Left ventricle myocardium superior (tissue), 1 donor: ENCODE results near the gene VAMP5. TPM values are rescaled to one million over a fixed set of nuclear protein-coding genes. Genes with fewer than 3 reads are reported as not detected.
"Not testable (repeated sequence)": the region's sequence is repeated elsewhere in the genome, so short reads cannot be mapped to it uniquely, and the experiment has no call there.

Experiments
- ATAC-seq: fragments of 200-7000 bp; cut with Tn5 transposase; one replicate; pipeline ENCODE4 v1.9.1; 2020; ENCODE audit warnings: mild to moderate bottlenecking, moderate library complexity
- DNase-seq: peaks from one replicate; pipeline ENCODE4 v3.0.0-alpha.2; 2020
- intact Hi-C: fragments of 100-400 bp; cut with micrococcal nuclease; formaldehyde crosslinking; loops from one replicate; pipeline ENCODE4 v1.11.0; 2022
- total RNA-seq: library from RNA; stranded (reverse); fragmentation: NEBNext Ultra II Directional; extraction: Animal tissue kit (Norgen Biotek cat#: 25700); gene quantifications from one replicate; pipeline ENCODE4 v1.2.1, GENCODE V29; 2021
- donor health status: DM: no; HTN: yes; CAD: no; lungs with severe emphysema.

Gene VAMP5
- total RNA-seq, 1 donor from 2014 or later = 54.8 TPM

- intact Hi-C loops = no loop called here
- no peak for DNase-seq
- no peak for ATAC-seq
Observed at GRCh38 chr2:85597241-85597640, 13.0 kb downstream of the VAMP5 start.

- DNase-seq = no peak
- intact Hi-C loops = no loop called here
Observed at GRCh38 chr2:85598594-85599340, 14.5 kb downstream of the VAMP5 start.

DNA sequence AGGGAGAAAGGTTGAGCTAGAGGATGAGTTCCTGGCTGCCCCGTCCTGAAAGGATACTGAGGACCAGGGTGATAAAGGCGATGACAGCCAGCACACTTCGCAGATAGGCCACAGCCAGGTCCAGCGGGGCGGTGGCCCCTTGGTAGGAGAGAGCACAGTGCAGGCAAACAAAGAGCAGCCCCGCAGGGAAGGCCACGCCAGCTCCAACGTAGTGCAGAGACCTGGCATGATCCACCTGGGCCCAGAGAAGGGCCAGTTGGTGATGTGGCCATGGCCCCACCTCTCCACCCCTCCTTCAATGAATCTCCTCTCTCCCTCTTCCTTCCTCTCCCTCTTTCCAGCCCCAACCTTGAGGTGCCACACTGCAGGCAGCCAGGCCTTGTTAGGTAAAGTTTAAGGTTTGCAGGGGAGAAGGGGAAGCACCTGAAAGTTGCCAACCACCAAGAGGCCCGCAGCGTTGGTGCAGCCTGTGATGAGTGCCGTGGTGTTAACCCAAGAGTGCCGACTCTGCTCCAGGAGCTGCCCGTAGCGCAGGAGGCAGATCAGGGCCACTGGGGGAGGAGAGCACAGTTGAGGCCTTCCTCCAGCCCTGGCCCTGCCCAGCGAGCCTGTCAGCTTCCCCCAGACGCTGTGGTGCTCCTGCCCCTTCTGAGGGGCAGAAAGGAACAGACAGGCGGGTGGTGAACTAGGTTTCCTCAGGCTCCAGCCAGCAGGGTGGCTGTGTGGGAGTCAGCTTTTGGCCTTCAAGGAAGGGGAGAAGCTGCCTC lies 15.4 kb downstream of the VAMP5 start:
- DNase-seq (no peak), ATAC-seq (no peak)
- intact Hi-C loops = no loop called here

More at GRCh38 chr2:85598594-85599340, 14.5 kb downstream of the VAMP5 start:
- ATAC-seq = no peak

DNA sequence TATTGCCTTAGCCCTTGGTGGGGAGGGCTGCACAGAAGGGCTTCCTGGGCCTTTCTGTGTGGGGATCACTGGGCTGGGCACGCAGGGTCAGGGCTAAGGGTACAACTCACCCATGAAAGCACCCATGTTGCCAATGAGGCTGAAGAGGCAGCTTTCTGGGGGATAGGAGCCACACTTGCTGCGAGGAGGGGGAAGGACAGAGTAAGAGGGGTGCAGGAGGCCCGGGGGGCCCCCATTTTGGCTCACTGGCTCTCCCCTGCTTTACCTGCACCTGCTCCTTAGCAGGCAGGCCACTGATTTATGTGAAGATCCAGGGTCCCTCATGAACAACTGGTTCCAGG lies 16.0 kb downstream of the VAMP5 start:
- intact Hi-C loops = no loop called here
- DNase-seq = no peak
- no peak for ATAC-seq

- DNase-seq (no peak), ATAC-seq (no peak)
- intact Hi-C loops = no loop called here
Observed at GRCh38 chr2:85600951-85601770, 16.9 kb downstream of the VAMP5 start.

DNA sequence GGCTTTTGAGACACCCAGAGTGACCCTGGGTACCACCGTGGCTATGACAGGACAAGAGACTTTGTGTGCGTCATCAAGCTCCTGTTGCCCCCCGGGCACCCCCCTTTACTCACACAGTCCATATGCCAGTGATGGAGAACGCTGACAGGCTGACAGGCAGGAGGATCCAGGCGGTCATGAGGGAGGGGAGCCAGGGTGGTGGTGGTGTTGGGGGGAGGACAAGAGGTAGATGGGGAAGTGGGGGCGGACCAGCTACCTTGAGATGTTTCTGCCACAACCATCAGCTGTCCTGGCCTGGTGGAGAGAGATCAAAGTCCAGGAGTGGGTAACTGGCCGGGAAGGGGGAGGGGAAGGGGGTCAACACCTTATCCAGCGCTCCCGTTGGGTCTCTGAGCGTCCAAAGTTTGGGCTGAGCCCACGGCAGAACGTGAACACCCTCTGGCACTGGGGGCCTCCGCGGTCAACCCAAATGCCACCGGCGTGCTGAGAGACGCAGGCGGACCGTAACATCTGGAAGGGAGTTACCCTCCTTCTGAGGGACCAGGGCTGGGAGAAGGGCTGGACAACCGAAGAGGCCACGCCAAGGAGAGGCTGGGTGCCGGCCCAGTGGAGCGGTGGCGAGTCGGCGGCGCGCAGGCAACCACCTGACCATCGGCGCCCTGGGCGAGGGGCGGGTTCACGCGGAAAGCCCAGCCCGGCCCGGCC lies 17.7 kb downstream of the VAMP5 start:
- ATAC-seq (peak; percentile 71), DNase-seq (peak; percentile 85)
- intact Hi-C loops = no loop called here

DNA sequence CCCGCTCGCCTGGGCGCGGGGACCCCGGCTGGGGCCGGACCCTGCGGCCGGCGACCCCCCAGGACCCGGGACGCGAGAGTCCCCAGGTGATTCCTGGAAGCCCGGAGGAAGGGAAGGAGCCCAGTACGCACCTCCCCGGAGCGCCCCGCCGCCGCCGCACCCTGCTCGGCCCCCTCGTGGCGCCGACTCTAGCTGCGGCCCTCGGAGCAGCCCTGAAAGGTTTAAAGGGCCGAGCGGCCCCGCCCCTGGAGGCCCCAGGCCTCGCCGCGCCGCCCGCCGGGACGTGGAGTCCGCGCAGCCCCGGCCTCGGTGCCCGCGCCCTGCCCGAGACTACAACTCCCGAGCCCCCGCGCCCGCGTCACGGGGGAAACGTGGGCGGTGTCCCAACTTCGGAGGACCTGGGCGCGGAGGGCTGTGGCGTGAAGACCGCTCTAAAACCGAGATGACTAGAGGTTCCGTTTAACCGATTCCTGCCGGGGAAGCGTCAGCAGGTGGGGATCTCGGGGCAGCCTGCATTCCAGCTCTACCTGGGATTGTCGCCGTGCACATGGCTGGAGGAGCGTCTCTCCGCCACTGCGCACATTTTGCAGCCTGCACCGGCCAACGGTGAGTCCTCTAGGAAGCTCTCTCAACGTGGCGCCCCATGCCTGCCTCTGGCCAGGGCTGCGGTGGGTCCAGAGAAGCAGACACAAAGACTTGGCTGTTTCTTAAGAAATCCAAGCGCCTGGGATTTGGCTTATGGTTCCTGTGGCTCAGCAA lies 18.4 kb downstream of the VAMP5 start, which contains the start of gene TMEM150A:
TSS of gene TMEM150A (minus strand) at position 223 of the 759 bp plus-strand sequence. CDS start 750 bp downstream, outside the sequence.
- peak; percentile 98 for DNase-seq
- peak; percentile 94 for ATAC-seq
- intact Hi-C loops = no loop called here

DNA sequence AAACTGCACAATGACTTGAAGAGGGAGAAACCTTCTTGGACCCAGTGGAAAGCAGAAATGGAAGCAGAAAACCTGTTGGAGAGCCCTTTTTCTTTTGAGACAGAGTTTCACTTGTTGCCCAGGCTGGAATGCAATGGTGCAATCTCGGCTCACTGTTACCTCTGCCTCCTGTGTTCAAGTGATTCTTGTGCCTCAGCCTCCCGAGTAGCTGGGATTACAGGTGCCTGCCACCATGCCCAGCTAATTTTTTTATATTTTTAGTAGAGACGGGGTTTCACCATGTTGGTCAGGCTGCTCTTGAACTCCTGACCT lies 19.9 kb downstream of the VAMP5 start:
- ATAC-seq, DNase-seq, intact Hi-C loops: not testable (repeated sequence)

DNA sequence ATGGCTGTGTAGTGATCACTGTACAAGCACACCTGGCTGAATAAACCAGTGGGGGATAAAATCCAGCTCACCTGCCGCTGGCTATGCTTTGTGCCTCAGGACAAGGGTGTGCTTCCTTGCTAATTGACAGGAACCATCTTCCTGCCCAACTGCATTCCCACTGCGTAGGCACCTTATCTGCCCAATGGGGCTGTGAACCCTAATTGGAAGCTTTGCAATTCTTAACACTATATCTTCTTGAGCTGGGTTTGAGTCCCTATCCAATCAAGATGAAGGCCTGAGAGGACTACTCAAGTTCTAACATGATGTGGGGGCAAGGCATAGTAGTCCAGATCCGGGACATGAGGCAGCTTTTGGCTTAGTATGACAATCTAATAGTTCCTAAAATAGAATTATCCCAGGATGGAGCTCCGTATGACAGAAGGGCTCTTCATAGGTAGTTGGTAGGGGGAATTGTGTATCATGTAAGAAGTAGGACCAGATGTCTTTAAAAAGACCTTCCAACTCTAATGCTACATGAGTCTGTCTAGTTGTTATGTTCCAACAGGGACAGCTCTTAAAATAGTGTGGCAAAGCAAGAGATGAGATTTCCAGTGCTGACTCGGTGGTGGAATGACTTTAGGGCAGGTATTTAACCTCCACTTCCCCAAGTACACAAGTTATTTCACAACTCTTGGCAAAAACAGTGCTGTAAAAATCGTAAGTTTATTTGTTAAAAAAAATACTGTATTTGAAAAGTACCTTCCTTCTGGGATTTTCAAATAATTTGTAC lies 20.5 kb downstream of the VAMP5 start:
- no peak for DNase-seq
- intact Hi-C loops = no loop called here
- no peak for ATAC-seq

DNA sequence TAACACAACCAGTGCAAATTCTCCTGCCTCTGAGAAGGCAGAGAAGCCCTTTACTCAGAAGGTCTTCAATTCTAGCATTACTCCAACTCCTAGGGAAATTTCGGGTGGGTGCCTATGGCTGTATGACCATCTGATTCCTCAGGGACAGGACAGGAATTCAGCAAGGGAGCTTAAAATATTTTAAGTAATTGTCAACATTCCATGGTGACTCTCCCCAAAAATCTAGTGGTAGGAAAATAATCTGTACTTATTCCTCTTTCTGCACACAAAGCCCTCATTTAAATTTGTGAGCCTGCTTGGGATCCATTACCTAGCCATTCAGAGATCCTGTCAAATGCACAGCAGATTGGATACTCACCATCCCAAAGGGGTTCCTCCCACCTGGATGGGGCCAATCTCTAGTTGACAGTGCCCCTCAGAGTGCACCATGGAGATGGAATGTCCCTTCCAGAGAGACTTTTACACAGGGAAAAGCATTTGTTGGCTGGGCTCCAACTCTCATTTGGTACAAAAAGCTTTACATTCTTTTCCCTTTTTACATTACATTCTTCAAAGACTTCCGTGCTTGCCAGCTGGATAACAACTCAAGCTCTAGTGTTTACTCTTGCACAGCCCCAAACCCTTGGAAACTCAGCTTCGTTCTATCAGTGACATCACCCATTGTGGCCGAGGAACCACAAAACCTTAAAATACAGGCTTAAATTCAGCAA lies 21.3 kb downstream of the VAMP5 start:
- no peak for DNase-seq
- no peak for ATAC-seq
- intact Hi-C loops = no loop called here

DNA sequence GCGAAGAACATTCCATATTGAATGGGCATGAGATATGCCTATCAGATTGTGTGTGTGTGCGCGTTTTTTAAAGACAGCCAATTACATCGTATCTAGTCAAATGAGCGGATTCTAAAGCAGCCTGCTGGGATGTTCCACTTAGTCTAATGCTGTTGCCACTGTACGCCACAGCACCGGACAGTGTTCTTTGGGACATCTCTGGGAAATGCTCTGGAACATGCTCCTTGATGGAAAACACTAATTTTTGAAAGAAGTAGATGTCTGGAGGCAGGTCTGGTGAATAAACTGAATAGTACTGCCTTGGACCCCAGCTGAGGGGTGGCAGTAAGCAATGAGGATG lies 21.9 kb downstream of the VAMP5 start:
- DNase-seq (no peak), ATAC-seq (no peak)
- intact Hi-C loops = no loop called here

DNA sequence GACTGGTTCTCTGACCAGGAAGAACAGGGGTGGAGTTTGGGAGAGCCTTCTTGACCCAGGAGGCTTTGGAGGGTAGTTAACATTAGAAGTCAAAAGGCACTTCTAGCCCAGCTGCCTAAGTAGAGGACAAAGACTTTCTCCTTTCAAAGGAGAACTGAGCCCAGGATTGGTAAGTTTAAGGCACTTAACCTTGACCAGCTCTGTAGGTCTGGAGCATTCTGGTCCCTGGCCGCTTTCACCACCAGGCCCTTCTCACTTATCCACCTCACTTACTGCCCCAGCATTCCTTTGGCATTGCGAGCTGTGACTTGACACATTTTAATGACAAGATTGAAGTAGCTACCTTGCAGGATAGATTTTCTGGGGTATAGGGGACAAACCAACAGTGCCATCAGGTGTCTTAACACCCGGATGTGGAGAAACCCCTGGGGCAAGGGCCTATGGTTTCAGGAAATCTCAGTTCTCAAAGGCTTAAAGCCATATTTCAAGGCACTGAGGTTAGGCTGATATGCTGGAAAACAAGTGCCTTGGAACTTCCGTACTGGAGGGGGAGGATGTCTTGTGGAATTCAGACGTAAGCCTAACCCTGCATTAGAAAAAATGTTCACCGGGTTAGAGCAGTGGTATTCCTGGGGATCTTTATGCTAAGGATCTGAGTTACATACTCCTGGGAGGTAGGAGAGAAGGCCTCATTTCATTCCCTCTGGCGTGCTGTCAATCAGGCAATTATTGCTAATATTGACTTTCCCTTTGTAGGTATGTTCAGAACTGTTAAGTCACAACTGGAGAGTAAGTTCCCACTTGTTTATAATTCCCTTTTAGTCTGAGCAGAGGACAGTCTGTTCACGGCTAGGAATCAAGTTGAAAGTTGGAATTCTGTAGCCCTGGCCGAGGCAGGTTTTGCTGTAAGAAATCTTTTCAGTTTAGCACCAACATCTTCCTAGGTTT lies 23.3 kb downstream of the VAMP5 start:
- DNase-seq (no peak), ATAC-seq (peak; percentile 2)
- intact Hi-C loops = no loop called here

- no peak for DNase-seq
- intact Hi-C loops = no loop called here
- no peak for ATAC-seq
Observed at GRCh38 chr2:85611217-85611704, 27.0 kb downstream of the VAMP5 start.

GRCh38 chr2:85611705-85612587 lies 27.7 kb downstream of the VAMP5 start, which contains the start of gene C2orf68:
Gene C2orf68 (minus strand): TSS chr2:85612066. CDS start chr2:85611984, 82 bp downstream.
- peak; percentile 83 for ATAC-seq
- intact Hi-C loops = no loop called here
- peak; percentile 95 for DNase-seq
